Camera-type eye (tissue), 1 donor: ENCODE measurements around the gene OR10Z1. TPM values are rescaled to one million over a fixed set of nuclear protein-coding genes. Genes with fewer than 3 reads are reported as not detected.

Experiments used
- total RNA-seq: library from RNA; depleted of rRNA; stranded (reverse); fragments of >200 nt; gene quantifications from one replicate; pipeline ENCODE4 v1.2.3, GENCODE V29; 2014

Gene OR10Z1, protein sequence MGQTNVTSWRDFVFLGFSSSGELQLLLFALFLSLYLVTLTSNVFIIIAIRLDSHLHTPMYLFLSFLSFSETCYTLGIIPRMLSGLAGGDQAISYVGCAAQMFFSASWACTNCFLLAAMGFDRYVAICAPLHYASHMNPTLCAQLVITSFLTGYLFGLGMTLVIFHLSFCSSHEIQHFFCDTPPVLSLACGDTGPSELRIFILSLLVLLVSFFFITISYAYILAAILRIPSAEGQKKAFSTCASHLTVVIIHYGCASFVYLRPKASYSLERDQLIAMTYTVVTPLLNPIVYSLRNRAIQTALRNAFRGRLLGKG
- not detected for total RNA-seq

GRCh38 chr1:158604968-158605367 is at the start of gene OR10Z1:
Gene OR10Z1, plus strand, starts transcription at chr1:158605268. Its CDS starts 1,171 bp downstream, at chr1:158606439.

DNA sequence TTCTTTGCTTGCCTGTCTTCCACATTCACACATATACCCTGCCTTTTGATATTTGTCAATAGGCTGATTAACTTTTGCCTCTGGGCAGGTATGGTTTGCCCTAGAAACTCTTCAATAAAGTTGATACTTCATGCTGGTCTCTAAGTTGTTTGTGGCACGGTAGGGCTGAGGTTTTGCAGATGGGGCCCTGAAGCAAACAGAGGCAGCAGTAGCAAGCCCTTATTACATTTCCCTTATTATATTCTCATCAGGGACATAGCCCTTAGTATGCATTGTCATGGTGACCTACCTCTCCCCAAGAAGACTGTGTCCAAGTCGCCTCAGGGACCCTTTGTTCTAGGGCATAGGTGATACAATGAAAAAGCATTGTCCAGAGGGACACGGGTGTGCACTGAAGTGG is 34.6 kb upstream of the OR10Z1 start, which contains the start of gene OR6P1:
Gene OR6P1, minus strand, starts transcription at position 101 of the 400 bp plus-strand sequence. CDS start 6,976 bp downstream, outside the sequence.

GRCh38 chr1:158579733-158580132 is 25.3 kb upstream of the OR10Z1 start, which contains the start of gene OR10X1:
Gene OR10X1, minus strand, starts transcription at chr1:158579899. Its CDS starts 0 bp downstream, at chr1:158579899.

Other genes starting within 250 kb of the OR10Z1 start
- not detected for gene OR10T2, start 205.8 kb upstream of the OR10Z1 start, total RNA-seq
- not detected for gene OR10K2, start 179.0 kb upstream of the OR10Z1 start, total RNA-seq
- gene OR10K1, start 143.4 kb upstream of the OR10Z1 start, total RNA-seq, result not detected
- 0.44 TPM for gene OR10R2, start 133.0 kb upstream of the OR10Z1 start, total RNA-seq
- not detected for gene OR6Y1, start 50.9 kb upstream of the OR10Z1 start, total RNA-seq
- gene OR6P1, start 34.7 kb upstream of the OR10Z1 start, total RNA-seq, result not detected
- not detected for gene OR10X1, start 25.4 kb upstream of the OR10Z1 start, total RNA-seq
- gene SPTA1, start 81.4 kb downstream of the OR10Z1 start, total RNA-seq, result 12.0 TPM
- gene OR6K2, start 95.4 kb downstream of the OR10Z1 start, total RNA-seq, result not detected
- not detected for gene OR6K3, start 115.5 kb downstream of the OR10Z1 start, total RNA-seq
- gene OR6K6, start 149.5 kb downstream of the OR10Z1 start, total RNA-seq, result not detected
- not detected for gene OR6N1, start 166.9 kb downstream of the OR10Z1 start, total RNA-seq
- gene OR6N2, start 175.9 kb downstream of the OR10Z1 start, total RNA-seq, result not detected
- 6.8 TPM for gene MNDA, start 226.1 kb downstream of the OR10Z1 start, total RNA-seq